NB4 (cell line): ENCODE measurements around the gene TYRP1.

Source experiments
- DNase-seq: peaks from one replicate; pipeline ENCODE4 v3.0.0; 2010; ENCODE audit warnings: low read depth
- H3K4me3 ChIP-seq: one replicate; pipeline ENCODE4 v1.5.1; 2011; ENCODE audit warnings: mild to moderate bottlenecking, low read depth, low read length, moderate library complexity
- CTCF ChIP-seq: IDR thresholded peaks from one replicate; pipeline ENCODE4 v1.5.1; 2012; ENCODE audit warnings: low read depth, low read length
- MYC ChIP-seq: IDR thresholded peaks from 2 replicates; pipeline ENCODE4 v1.6.1; 2011; ENCODE audit warnings: low read depth, low read length
- POLR2A ChIP-seq: IDR thresholded peaks from 2 replicates; pipeline ENCODE4 v1.6.1; 2011; ENCODE audit warnings: mild to moderate bottlenecking; ENCODE audit not compliant: insufficient read length; ENCODE audit errors: extremely low read depth
- TF ChIP-seq, protein P1 (sequence below): IDR thresholded peaks from 2 replicates; pipeline ENCODE4 v1.6.1; 2011; ENCODE audit warnings: low read depth, low read length

The TYRP1 gene

GRCh38 chr9:12732971-12733370, 39.8 kb downstream of the TYRP1 start:
- TF ChIP-seq CTCF: no peak
- TF ChIP-seq MYC: no peak
- no peak overlapping the region for H3K4me3 ChIP-seq
- DNase-seq: no peak

DNA sequence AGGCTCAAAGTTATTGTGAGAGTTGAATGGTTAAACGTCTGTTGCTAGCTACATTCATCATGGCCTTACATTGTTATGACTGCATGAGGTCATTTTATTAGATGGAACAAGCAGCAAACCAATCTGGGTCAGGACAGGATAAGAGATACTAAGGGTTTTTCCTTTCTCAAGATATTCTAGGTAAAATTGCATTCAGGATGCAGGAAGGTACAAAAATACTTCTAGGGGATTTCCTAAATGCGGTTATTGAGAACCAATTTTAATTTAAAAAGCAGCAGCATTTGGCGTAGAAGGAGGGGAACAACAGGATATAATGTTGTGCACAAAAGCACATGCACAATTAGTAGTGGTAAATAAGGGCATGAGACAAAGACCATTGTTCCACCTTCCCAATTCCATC, 42.5 kb downstream of the TYRP1 start:
- no peak for DNase-seq
- TF ChIP-seq CTCF (no peak), MYC (no peak), POLR2A (no peak)
- TF ChIP-seq, protein P1, sequence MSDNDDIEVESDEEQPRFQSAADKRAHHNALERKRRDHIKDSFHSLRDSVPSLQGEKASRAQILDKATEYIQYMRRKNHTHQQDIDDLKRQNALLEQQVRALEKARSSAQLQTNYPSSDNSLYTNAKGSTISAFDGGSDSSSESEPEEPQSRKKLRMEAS: no peak
- H3K4me3 ChIP-seq: no peak overlapping the region

- no peak for DNase-seq
- no peak overlapping the region for H3K4me3 ChIP-seq
- TF ChIP-seq MYC (no peak), POLR2A (no peak), CTCF (no peak)
- TF ChIP-seq, protein P1: no peak
Observed at GRCh38 chr9:12737871-12738270, 44.7 kb downstream of the TYRP1 start.

DNA sequence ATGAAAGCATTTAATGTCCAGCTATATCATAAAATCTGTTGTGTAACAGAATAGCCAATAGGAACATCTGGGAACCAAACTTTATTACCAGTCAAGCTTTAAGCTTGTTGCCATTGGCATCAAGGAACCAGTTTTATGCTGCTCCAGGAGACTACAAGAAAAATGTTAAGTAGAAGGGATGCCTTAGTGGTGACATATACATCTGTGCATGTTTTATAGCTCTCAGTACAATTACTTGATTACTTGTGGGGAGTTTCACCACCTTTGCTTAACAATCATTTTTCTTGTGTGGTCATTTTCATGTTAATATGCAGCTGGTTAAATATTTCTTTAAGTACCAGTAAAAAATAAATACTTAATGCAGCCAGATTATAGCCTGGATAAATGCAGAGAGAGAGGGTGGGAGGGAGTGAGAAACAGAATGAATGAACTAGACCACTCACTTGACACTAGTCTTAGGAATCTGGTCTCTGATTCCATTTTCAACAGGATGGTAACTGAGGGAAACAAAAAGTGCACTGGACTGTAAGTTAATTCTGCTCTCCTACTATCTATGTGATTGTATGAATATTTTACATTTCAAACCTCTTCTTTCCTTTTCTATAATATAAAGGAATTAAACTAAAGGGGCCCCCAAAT, 45.9 kb downstream of the TYRP1 start:
- no peak for DNase-seq
- TF ChIP-seq MYC: no peak
- no peak for TF ChIP-seq POLR2A
- TF ChIP-seq, protein P1: no peak
- no peak for TF ChIP-seq CTCF
- no peak overlapping the region for H3K4me3 ChIP-seq

- TF ChIP-seq POLR2A: no peak
- no peak for TF ChIP-seq MYC
- TF ChIP-seq CTCF: no peak
- TF ChIP-seq, protein P1: no peak
- no peak overlapping the region for H3K4me3 ChIP-seq
- no peak for DNase-seq
Observed at GRCh38 chr9:12740845-12741244, 47.7 kb downstream of the TYRP1 start.

DNA sequence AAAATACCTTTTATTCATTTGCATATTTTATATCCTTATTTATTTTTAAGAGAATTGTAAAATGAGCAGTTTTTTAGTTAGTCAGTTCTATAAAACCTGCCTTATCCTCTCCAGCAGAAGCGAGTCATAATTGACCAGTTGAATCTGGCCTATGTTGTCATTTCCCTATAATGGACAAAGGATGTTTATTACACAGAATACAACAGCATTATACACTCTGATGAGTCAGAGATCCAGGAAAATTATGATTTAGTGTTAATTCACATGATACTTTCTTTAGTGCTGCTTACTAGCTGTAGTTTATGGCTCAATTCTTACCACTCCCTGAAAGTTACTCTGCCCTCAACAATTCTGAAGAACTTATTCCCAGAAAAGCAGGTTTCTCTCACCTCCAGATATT, 54.8 kb downstream of the TYRP1 start:
- TF ChIP-seq MYC (no peak), POLR2A (no peak), CTCF (no peak)
- TF ChIP-seq, protein P1: no peak
- DNase-seq: no peak
- no peak overlapping the region for H3K4me3 ChIP-seq
